Astrocyte of the cerebellum (primary cell): Measurements from ENCODE around the gene TFG.

Experiments used
- DNase-seq: peaks from one replicate; pipeline ENCODE4 v3.0.0-alpha.2; 2011; ENCODE audit warnings: low read depth
- H3K4me3 ChIP-seq: 2 replicates; pipeline ENCODE4 v1.5.1; 2011; ENCODE audit warnings: mild to moderate bottlenecking, low read depth, low read length, moderate library complexity
- in situ Hi-C: cut with HindIII; loops from 2 replicates; pipeline ENCODE4 v1.10.0; 2017; ENCODE audit warnings: low sequenced_read_pairs
- TF ChIP-seq, protein P1 (sequence below): IDR thresholded peaks from 2 replicates; pipeline ENCODE4 v1.5.1; 2012; ENCODE audit warnings: low read length, low read depth, moderate library complexity, mild to moderate bottlenecking; ENCODE audit errors: missing control alignments

TFG gene

GRCh38 chr3:100682056-100682853 lies 27.0 kb upstream of the TFG start:
- DNase-seq = no peak
- in situ Hi-C loops = no loop called here
- TF ChIP-seq, protein P1, sequence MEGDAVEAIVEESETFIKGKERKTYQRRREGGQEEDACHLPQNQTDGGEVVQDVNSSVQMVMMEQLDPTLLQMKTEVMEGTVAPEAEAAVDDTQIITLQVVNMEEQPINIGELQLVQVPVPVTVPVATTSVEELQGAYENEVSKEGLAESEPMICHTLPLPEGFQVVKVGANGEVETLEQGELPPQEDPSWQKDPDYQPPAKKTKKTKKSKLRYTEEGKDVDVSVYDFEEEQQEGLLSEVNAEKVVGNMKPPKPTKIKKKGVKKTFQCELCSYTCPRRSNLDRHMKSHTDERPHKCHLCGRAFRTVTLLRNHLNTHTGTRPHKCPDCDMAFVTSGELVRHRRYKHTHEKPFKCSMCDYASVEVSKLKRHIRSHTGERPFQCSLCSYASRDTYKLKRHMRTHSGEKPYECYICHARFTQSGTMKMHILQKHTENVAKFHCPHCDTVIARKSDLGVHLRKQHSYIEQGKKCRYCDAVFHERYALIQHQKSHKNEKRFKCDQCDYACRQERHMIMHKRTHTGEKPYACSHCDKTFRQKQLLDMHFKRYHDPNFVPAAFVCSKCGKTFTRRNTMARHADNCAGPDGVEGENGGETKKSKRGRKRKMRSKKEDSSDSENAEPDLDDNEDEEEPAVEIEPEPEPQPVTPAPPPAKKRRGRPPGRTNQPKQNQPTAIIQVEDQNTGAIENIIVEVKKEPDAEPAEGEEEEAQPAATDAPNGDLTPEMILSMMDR = no peak
- H3K4me3 ChIP-seq = no peak overlapping the region

DNA sequence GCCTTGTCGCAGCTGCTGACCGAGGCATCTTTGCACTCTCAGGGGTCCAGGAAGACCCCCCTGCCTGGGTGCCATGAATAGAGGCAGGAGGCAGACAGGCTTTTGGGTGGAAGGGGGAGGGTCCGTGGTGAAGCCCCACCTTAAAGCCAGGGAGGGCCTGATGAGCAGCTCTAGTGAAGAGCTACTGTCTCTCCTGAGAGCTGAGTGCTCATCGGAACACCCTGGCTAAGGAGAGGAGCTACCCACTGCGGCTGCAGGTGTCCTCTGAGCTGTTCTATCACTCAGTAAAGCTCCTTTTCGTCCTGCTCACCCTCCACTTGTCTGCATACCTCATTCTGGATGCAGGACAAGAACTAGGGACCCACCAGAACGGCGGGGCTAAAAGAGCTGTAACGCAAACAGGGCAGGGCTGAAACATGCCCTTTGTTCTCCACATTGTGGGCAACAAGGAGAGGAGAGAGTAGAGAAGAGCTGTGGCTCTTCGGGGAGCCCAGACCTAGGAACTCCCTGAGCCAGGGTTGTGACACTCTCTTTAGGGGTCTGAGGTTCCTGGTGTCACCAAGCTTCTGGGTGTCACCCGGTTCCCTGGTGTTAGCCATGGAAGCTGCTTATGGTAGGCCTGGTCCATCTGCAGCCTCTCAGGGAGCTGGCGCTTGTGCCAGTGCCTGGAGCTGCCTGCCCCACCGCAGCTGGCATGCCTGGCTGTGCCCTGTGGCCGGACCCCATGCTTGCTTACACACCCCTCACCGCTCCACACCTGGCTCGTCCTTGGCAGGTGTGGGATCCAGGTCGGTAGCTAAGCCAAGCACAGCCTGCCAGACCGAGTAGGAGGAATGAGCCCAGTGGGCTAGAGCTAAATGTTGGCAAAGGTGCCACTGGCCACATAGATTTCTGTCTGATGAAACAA lies 26.2 kb upstream of the TFG start:
- TF ChIP-seq, protein P1 = no peak
- no peak overlapping the region for H3K4me3 ChIP-seq
- in situ Hi-C loops = no loop called here
- DNase-seq = no peak

DNA sequence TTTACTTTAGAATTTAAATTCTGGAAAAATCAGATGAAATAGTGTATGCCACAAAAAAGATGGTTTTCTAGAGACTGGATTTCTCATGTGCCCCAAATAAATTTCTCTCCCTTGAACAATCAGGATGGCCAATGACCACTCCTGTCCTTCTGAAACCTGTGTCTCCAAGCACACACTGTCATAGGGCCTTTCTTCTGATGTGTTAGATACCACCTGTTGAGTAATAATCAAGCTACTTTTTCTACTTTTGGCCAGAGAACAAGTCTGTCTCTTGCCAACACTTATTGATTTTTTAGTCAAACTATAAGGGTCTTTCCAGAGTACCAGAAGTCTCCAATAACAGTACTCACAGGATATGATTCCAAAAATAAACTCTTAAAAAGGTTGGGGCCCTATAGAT lies 16.1 kb upstream of the TFG start:
- in situ Hi-C loops = no loop called here
- TF ChIP-seq, protein P1 = no peak
- H3K4me3 ChIP-seq = no peak overlapping the region
- no peak for DNase-seq

GRCh38 chr3:100695696-100696095 lies 13.6 kb upstream of the TFG start:
- no peak overlapping the region for H3K4me3 ChIP-seq

DNA sequence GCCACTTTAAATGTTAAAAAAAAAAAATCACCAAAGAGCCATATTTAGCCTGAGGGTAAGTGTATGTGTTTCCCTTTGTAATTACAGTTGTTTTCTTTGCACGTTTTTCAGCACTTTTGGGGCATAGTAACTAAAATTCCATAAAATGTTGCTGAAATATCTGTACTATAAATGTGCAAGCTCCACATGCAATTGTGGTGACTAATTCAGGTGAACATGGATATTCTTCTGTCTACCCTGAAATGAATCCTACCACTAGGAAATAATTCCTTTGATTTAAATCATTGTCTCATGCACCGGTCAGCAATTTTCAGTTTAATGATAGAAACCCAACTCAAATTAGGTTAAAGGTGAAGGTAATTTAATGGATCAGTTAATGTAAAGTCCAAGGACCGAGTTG lies 13.1 kb upstream of the TFG start:
- in situ Hi-C loops = no loop called here
- no peak overlapping the region for H3K4me3 ChIP-seq

More at GRCh38 chr3:100695696-100696095, 13.6 kb upstream of the TFG start:
- in situ Hi-C loops = no loop called here
- TF ChIP-seq, protein P1 = no peak
- DNase-seq = no peak

DNA sequence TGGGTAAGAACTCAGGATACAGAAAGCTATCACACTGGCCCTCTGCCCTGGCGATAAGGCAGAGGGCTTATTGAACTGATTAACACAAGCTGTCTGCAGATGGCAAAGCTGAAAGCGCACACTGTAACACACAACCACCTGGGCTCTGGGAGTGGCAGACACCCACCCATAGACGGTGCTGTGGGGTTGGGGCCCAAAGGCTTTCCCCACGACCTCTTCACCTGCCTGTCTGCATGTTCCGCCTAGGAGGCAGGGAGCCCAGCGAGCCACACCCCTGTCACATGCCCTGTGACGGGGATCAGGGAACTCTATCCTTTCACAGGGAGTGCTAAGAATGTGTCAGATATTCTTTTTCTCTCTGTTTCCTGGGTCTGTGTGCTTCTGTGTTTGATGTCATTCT lies 12.1 kb upstream of the TFG start:
- no peak overlapping the region for H3K4me3 ChIP-seq
- TF ChIP-seq, protein P1 = no peak
- DNase-seq = no peak
- in situ Hi-C loops = no loop called here

More for the DNA sequence above, 13.1 kb upstream of the TFG start:
- DNase-seq = no peak
- TF ChIP-seq, protein P1 = no peak
